NOMO-1 treated with DMSO at 0.1 percent for 48 hours (cell line): ENCODE results near the gene TBX2.

Source experiments
- DNase-seq: peaks from one replicate; lab custom pipeline; 2025; ENCODE audit not compliant: unreplicated experiment; lab: John Stamatoyannopoulos, UW

TBX2 gene

GRCh38 chr17:61368832-61369450, 30.7 kb upstream of the TBX2 start:
- no peak for DNase-seq

GRCh38 chr17:61369751-61370150, 29.9 kb upstream of the TBX2 start:
- DNase-seq = no peak

GRCh38 chr17:61371179-61371578, 28.5 kb upstream of the TBX2 start:
- no peak for DNase-seq

GRCh38 chr17:61371606-61372005, 28.0 kb upstream of the TBX2 start:
- DNase-seq = no peak

- DNase-seq = no peak
These were observed 27.2 kb upstream of the TBX2 start for GRCh38 chr17:61372436-61372835.

- DNase-seq = no peak
These were observed 22.5 kb upstream of the TBX2 start for GRCh38 chr17:61376931-61377838.

- DNase-seq = no peak
These were observed 20.8 kb upstream of the TBX2 start for GRCh38 chr17:61378658-61379456.

- no peak for DNase-seq
These were observed 20.0 kb upstream of the TBX2 start for GRCh38 chr17:61379457-61380216.

GRCh38 chr17:61380217-61380835, 19.3 kb upstream of the TBX2 start:
- no peak for DNase-seq

GRCh38 chr17:61380836-61381525, 18.7 kb upstream of the TBX2 start:
- DNase-seq = no peak

GRCh38 chr17:61381537-61381936, 18.1 kb upstream of the TBX2 start:
- DNase-seq = no peak

GRCh38 chr17:61382796-61383688, 16.6 kb upstream of the TBX2 start:
- no peak for DNase-seq

GRCh38 chr17:61383689-61384201, 15.9 kb upstream of the TBX2 start:
- DNase-seq = no peak

- DNase-seq = no peak
These were observed 15.3 kb upstream of the TBX2 start for GRCh38 chr17:61384354-61384691.

- DNase-seq = no peak
These were observed 14.7 kb upstream of the TBX2 start for GRCh38 chr17:61384692-61385576.

GRCh38 chr17:61385577-61386236, 13.9 kb upstream of the TBX2 start:
- DNase-seq = no peak

- no peak for DNase-seq
These were observed 13.4 kb upstream of the TBX2 start for GRCh38 chr17:61386251-61386650.
